Bronchial epithelial cell (primary cell): ENCODE results near the gene PPTC7. TPM values are rescaled to one million over a fixed set of nuclear protein-coding genes. Genes with fewer than 3 reads are reported as not detected.
"Not testable (repeated sequence)": the region's sequence is repeated elsewhere in the genome, so short reads cannot be mapped to it uniquely, and the experiment has no call there.

Experiments
- DNase-seq: peaks from one replicate; pipeline ENCODE4 v3.0.0-alpha.2; 2010; ENCODE audit warnings: low read depth
- FAIRE-seq: peaks from 2 replicates; lab custom pipeline; 2011; peaks lifted over from hg19 to GRCh38; lab: Jason Lieb, UNC
- H3K27me3 ChIP-seq: 2 replicates; pipeline ENCODE4 v1.5.1; 2011; ENCODE audit warnings: low read length; ENCODE audit not compliant: control insufficient read depth, insufficient read depth
- H3K36me3 ChIP-seq: 2 replicates; pipeline ENCODE4 v1.5.1; 2011; ENCODE audit warnings: low read length; ENCODE audit not compliant: control insufficient read depth, insufficient read depth
- H3K4me3 ChIP-seq: 2 replicates; pipeline ENCODE4 v1.5.1; 2011; ENCODE audit warnings: mild to moderate bottlenecking, low read depth, low read length, control low read depth
- total RNA-seq: library from RNA; depleted of rRNA; stranded (reverse); fragments of >200 nt; gene quantifications from 2 replicates; pipeline ENCODE4 v1.2.1, GENCODE V29; 2014
- TF ChIP-seq, protein P1 (sequence below): IDR thresholded peaks from 2 replicates; pipeline ENCODE4 v1.5.1; 2011; ENCODE audit warnings: mild to moderate bottlenecking, moderate library complexity, low read length, control low read depth, inconsistent platforms; ENCODE audit not compliant: insufficient read depth, severe bottlenecking

Gene PPTC7
- total RNA-seq, 1 donor from 2014 or later, result 10.8 TPM

DNA sequence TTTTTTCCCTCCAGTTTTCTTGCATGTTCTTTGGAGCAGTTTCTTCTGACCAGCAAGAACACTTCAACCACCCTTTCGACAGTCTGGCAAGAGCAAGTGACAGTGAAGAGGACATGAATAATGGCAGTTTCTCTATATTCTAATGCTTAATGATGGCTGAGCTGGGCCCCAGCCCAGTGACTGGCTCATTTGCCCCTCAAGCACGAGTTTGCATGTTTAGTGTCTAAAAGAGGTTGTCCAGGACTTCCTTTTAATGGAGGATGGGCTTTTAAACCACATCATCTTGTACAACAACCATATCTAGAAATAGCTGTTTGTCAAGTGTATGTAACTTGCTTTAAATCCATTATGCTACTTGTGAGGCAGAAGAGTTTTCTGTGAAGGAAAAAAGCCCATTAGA, 52.6 kb downstream of the PPTC7 start:
- H3K27me3 ChIP-seq, result no peaks in the 10 kb centered on the region
- FAIRE-seq (no peak), DNase-seq (no peak)
- TF ChIP-seq, protein P1, sequence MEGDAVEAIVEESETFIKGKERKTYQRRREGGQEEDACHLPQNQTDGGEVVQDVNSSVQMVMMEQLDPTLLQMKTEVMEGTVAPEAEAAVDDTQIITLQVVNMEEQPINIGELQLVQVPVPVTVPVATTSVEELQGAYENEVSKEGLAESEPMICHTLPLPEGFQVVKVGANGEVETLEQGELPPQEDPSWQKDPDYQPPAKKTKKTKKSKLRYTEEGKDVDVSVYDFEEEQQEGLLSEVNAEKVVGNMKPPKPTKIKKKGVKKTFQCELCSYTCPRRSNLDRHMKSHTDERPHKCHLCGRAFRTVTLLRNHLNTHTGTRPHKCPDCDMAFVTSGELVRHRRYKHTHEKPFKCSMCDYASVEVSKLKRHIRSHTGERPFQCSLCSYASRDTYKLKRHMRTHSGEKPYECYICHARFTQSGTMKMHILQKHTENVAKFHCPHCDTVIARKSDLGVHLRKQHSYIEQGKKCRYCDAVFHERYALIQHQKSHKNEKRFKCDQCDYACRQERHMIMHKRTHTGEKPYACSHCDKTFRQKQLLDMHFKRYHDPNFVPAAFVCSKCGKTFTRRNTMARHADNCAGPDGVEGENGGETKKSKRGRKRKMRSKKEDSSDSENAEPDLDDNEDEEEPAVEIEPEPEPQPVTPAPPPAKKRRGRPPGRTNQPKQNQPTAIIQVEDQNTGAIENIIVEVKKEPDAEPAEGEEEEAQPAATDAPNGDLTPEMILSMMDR, result no peak
- no peak overlapping the region for H3K4me3 ChIP-seq
- peaks cover 2% of the 10 kb centered on the region for H3K36me3 ChIP-seq

DNA sequence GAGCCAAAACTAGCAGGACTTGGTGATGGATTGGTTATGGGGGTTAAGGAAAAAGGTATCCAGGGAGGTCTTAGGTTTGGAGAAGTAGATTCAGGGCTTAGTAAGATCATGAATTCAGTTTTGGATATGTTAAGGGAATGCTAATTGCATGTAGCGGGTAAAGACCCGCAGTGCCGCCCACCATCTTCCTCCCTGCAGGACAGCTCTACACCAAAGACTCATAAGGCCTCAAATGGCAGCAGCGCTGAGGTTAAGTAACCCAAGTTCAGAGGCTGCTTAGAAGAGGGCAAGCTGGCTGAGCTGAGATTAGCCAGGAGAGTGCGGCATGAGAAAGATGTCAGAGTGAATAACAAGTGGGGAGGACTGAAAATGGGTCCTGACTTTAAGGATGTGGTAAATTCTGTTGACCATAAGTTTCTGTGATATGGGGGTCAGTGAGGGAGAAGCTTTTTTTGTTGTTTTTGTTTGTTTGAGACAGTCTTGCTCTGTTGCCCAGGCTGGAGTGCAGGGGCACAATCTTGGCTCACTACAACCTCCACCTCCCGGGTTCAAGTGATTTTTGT, 54.8 kb downstream of the PPTC7 start:
- no peak for FAIRE-seq
- Histone ChIP-seq H3K27me3 (no peaks in the 10 kb centered on the region), H3K36me3 (peaks cover 2% of the 10 kb centered on the region), H3K4me3 (no peak overlapping the region)
- TF ChIP-seq, protein P1, result no peak
- DNase-seq, result no peak

DNA sequence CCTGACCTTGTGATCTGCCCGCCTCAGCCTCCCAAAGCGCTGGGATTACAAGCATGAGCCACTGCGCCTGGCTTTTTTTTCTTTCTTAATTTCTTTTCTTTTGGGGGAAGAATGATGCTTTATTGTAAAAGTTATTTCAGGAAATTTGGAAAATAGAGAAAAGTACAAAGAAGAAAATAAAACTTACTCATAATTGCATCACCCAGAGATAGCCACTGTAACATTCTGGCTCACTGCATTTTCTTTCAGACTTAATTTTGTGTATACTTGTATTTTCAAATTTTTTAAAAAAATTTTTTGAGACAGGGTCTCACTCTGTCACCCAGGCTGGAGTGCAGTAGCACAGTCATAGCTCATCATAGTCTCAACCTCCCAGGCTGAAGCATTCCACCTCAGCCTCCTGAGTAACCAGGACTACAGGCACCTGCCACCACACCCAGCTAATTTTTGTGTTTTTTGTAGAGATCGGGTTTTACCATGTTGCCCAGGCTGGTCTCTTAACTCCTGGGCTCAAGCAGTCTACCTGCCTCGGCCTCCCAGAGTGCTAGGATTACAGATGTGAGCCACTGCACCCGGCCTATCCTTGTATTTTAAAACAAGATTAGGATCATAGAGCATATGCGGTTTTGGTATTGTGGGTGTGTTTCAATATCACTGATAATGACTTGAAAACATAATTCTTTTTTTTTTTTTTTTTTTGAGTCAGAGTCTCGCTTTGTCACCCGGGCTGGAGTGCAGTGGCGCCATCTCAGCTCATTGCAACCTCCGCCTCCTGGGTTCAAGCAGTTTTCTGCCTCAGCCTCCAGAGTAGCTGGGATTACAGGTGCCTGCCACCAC, 62.0 kb downstream of the PPTC7 start:
- FAIRE-seq, H3K4me3 ChIP-seq, H3K27me3 ChIP-seq, H3K36me3 ChIP-seq, DNase-seq: not testable (repeated sequence)

DNA sequence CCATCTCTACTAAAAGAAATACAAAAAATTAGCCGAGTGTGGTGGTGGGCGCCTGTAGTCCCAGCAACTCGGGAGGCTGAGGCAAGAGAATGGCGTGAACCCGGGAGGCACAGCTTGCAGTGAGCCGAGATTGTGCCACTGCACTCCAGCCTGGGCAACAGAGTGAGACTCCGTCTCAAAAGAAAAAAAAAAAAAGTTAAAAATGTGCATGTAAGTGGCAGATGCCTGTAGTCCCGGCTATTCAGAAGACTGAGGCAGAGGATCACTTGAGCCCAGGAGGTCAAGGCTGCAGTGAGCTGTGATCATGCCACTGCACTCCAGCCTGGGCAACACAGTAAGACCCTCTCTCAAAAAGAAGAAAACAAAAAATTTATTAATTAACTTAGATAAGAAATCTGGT, 65.1 kb downstream of the PPTC7 start:
- H3K4me3 ChIP-seq, FAIRE-seq, H3K27me3 ChIP-seq, H3K36me3 ChIP-seq, DNase-seq: not testable (repeated sequence)

DNA sequence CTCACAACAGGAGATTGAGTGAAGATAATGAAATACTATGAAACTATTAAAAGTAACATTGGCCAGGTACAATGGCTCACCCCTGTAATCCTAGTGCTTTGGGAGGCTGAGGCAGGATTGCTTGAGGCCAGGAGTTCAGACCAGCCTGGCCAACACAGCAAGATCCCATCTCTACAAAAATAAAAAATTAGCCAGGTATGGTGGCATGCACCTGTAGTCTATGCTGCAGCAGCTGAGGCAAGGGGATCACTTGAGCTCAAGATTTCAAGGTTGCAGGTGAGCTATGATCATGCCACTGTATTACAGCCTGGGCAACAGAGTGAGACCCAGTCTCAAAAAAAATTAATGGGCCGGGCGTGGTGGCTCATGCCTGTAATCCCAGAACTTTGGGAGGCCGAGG, 66.1 kb downstream of the PPTC7 start:
- TF ChIP-seq, protein P1, result no peak
- no peak for FAIRE-seq

DNA sequence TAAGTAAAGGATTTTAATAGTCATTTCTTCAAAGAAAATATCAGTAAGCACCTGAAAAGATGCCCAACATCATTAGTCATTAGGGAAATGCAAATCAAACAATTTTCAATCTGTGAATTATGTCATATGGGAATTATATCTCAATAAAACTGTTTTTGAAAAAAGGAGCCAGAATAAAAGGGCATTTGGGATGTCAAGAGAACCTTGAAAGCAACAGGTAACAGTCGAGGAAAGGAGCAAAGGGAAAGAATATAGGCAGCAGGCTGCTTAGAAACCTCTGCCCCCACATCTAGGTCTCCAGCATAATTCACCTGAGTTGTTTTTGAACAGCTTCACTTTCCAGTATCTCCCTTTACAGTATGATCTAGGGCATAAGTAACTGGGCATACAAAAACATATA, 68.8 kb downstream of the PPTC7 start:
- Histone ChIP-seq H3K4me3 (no peak overlapping the region), H3K36me3 (no peaks in the 10 kb centered on the region), H3K27me3 (no peaks in the 10 kb centered on the region)
- TF ChIP-seq, protein P1, result no peak
- DNase-seq (no peak), FAIRE-seq (no peak)

More for the DNA sequence above, 66.1 kb downstream of the PPTC7 start:
- no peaks in the 10 kb centered on the region for H3K36me3 ChIP-seq
- no peak for DNase-seq
- no peaks in the 10 kb centered on the region for H3K27me3 ChIP-seq
- H3K4me3 ChIP-seq, result no peak overlapping the region
